KMS-11 (cell line): ENCODE data around the gene PYCARD.

Experiments
- H2AFZ ChIP-seq: fragments of 200-600 bp; sonication (generic); 2 replicates; pipeline ENCODE4 v1.6.1; 2016; ENCODE audit warnings: antibody characterized with exemption, mixed run types, low read depth
- H3K27ac ChIP-seq: fragments of 200-600 bp; sonication (generic); 2 replicates; pipeline ENCODE4 v1.6.1; 2016; ENCODE audit warnings: mild to moderate bottlenecking, mixed run types
- H3K27me3 ChIP-seq: fragments of 200-600 bp; sonication (generic); 2 replicates; pipeline ENCODE4 v1.6.1; 2017; ENCODE audit warnings: mild to moderate bottlenecking, low read depth, mixed run types, moderate library complexity; ENCODE audit not compliant: insufficient read depth
- H3K36me3 ChIP-seq: fragments of 200-600 bp; sonication (generic); 2 replicates; pipeline ENCODE4 v1.6.1; 2017; ENCODE audit warnings: mild to moderate bottlenecking, mixed run types; ENCODE audit not compliant: insufficient read depth
- H3K4me1 ChIP-seq: fragments of 200-600 bp; sonication (generic); 2 replicates; pipeline ENCODE4 v1.6.1; 2016; ENCODE audit warnings: mild to moderate bottlenecking, low read depth, mixed run types; ENCODE audit not compliant: poor library complexity, severe bottlenecking
- H3K4me2 ChIP-seq: fragments of 200-600 bp; sonication (generic); 2 replicates; pipeline ENCODE4 v1.7.0; 2016; ENCODE audit warnings: mild to moderate bottlenecking, mixed run types
- H3K4me3 ChIP-seq: fragments of 200-600 bp; sonication (generic); IDR thresholded peaks from 2 replicates; pipeline ENCODE4 v1.6.1; 2017; ENCODE audit warnings: low read depth, low read length, mixed read lengths; ENCODE audit not compliant: insufficient read depth
- H3K79me2 ChIP-seq: fragments of 200-600 bp; sonication (generic); 2 replicates; pipeline ENCODE4 v1.6.1; 2016; ENCODE audit warnings: low read depth, mixed run types; ENCODE audit not compliant: insufficient read depth
- H3K9ac ChIP-seq: fragments of 200-600 bp; sonication (generic); 2 replicates; pipeline ENCODE4 v1.6.1; 2016; ENCODE audit warnings: mild to moderate bottlenecking, mixed run types
- H4K20me1 ChIP-seq: fragments of 200-600 bp; sonication (generic); 2 replicates; pipeline ENCODE4 v1.6.1; 2016; ENCODE audit warnings: mild to moderate bottlenecking, mixed run types; ENCODE audit not compliant: insufficient read depth
- CTCF ChIP-seq: fragments of 200-600 bp; sonication (generic); conservative IDR thresholded peaks from 2 replicates; pipeline ENCODE4 v1.6.1; 2017; ENCODE audit warnings: low read depth, mild to moderate bottlenecking, antibody characterized with exemption, low read length, moderate library complexity, mixed read lengths

PYCARD gene

GRCh38 chr16:31213877-31214707 is 11.5 kb upstream of the PYCARD start, which contains the start of gene TRIM72:
Gene TRIM72 (plus strand): TSS chr16:31214119. CDS start chr16:31214739, 620 bp downstream.
- Histone ChIP-seq H3K4me3 (no peak within 1 kb of the TSS), H3K4me1 (peaks cover 3% of the 10 kb centered on the region)
- TF ChIP-seq CTCF, result no peak

GRCh38 chr16:31213342-31213741 is 10.8 kb upstream of the PYCARD start:
- 0 out of 2 replicates have a peak overlapping the region, but pooled peaks have one; percentile 51 for H3K27ac ChIP-seq
- peak overlapping the region; percentile 66; the same call in 1 of the 2 replicates for H3K9ac ChIP-seq
- no peaks in the 10 kb centered on the region for H3K27me3 ChIP-seq
- H3K4me2 ChIP-seq, result peak overlapping the region; percentile 31; the same call in 1 of the 2 replicates
- H3K4me3 ChIP-seq, result no peak overlapping the region
- H3K36me3 ChIP-seq, result no peaks in the 10 kb centered on the region
- H3K4me1 ChIP-seq, result peaks cover 3% of the 10 kb centered on the region
- H2AFZ ChIP-seq, result peak overlapping the region; percentile 19; the same call in 1 of the 2 replicates
- no peaks in the 10 kb centered on the region for H3K79me2 ChIP-seq
- no peaks in the 10 kb centered on the region for H4K20me1 ChIP-seq
- no peak for TF ChIP-seq CTCF

More at GRCh38 chr16:31213877-31214707, 11.5 kb upstream of the PYCARD start, which contains the start of gene TRIM72:
- no peaks in the 10 kb centered on the region for H3K36me3 ChIP-seq
- no peaks in the 10 kb centered on the region for H3K79me2 ChIP-seq
- no peaks in the 10 kb centered on the region for H4K20me1 ChIP-seq
- H3K9ac ChIP-seq, result peak within 1 kb of the TSS; percentile 66
- H2AFZ ChIP-seq, result peak within 1 kb of the TSS; percentile 19; the same call in 1 of the 2 replicates
- no peaks in the 10 kb centered on the region for H3K27me3 ChIP-seq
- peak within 1 kb of the TSS; percentile 51 for H3K27ac ChIP-seq
- peak within 1 kb of the TSS; percentile 31; the same call in 1 of the 2 replicates for H3K4me2 ChIP-seq

GRCh38 chr16:31206776-31207175 is 4.2 kb upstream of the PYCARD start:
- no peak for TF ChIP-seq CTCF
- no peak overlapping the region for H2AFZ ChIP-seq
- no peak overlapping the region for H3K9ac ChIP-seq
- no peak overlapping the region for H3K4me2 ChIP-seq
- no peak overlapping the region for H3K27ac ChIP-seq
- no peaks in the 10 kb centered on the region for H3K27me3 ChIP-seq
- peaks cover 6% of the 10 kb centered on the region for H3K4me1 ChIP-seq
- no peak overlapping the region for H3K4me3 ChIP-seq
- H3K79me2 ChIP-seq, result no peaks in the 10 kb centered on the region
- no peaks in the 10 kb centered on the region for H4K20me1 ChIP-seq
- no peaks in the 10 kb centered on the region for H3K36me3 ChIP-seq

GRCh38 chr16:31204871-31205666 is 2.5 kb upstream of the PYCARD start:
- Histone ChIP-seq H2AFZ (no peak overlapping the region), H3K27me3 (no peaks in the 10 kb centered on the region), H3K4me1 (peaks cover 23% of the 10 kb centered on the region), H3K79me2 (no peaks in the 10 kb centered on the region), H3K4me2 (no peak overlapping the region), H4K20me1 (no peaks in the 10 kb centered on the region), H3K4me3 (no peak overlapping the region), H3K36me3 (no peaks in the 10 kb centered on the region), H3K9ac (no peak overlapping the region), H3K27ac (no peak overlapping the region)
- TF ChIP-seq CTCF, result no peak
